H1 (cell line): ENCODE measurements around the gene TCERG1. TPM values are rescaled to one million over a fixed set of nuclear protein-coding genes. Genes with fewer than 3 reads are reported as not detected.

ENCODE experiments used
- CTCF ChIA-PET: fragments of 300-600 bp; sonication (Branson Sonifier 250); formaldehyde crosslinking; loops from one replicate; lab custom pipeline; 2021; ENCODE audit not compliant: partially characterized antibody; lab: Charles Lee
- POLR2A ChIA-PET: fragments of 300-600 bp; sonication (Branson Sonifier 250); formaldehyde crosslinking; loops from one replicate; lab custom pipeline; 2021; ENCODE audit warnings: inconsistent platforms; ENCODE audit not compliant: partially characterized antibody; lab: Charles Lee
- DNase-seq, 2 experiments: peaks; one replicate each; pipeline versions ENCODE4 v3.0.0 to v3.0.0-alpha.2; 2010 to 2022; ENCODE audit warnings: low spot score in 2 of 2, low read depth in 1 of 2, mixed read lengths in 1 of 2
- FAIRE-seq: peaks from 2 replicates; lab custom pipeline; 2011; peaks lifted over from hg19 to GRCh38; lab: Jason Lieb, UNC
- H2AFZ ChIP-seq: 2 replicates; pipeline ENCODE4 v1.8.1; 2012; ENCODE audit warnings: low read length, inconsistent platforms
- H2AK5ac ChIP-seq: 2 replicates; pipeline ENCODE4 v1.6.1; 2013; ENCODE audit warnings: low read depth, low read length
- H2BK120ac ChIP-seq: replicated peaks from 2 replicates; pipeline ENCODE3; 2013; ENCODE audit warnings: low read depth, low read length, inconsistent platforms
- H2BK12ac ChIP-seq: 2 replicates; pipeline ENCODE4 v1.6.1; 2013; ENCODE audit warnings: low read depth, low read length
- H2BK15ac ChIP-seq: 2 replicates; pipeline ENCODE4 v1.6.1; 2013; ENCODE audit warnings: low read length
- H2BK20ac ChIP-seq: 2 replicates; pipeline ENCODE4 v1.6.1; 2013; ENCODE audit warnings: low read length
- H2BK5ac ChIP-seq: 2 replicates; pipeline ENCODE4 v1.6.1; 2013; ENCODE audit warnings: low read depth, low read length
- H3K14ac ChIP-seq: 2 replicates; pipeline ENCODE4 v1.6.1; 2013; ENCODE audit warnings: inconsistent platforms; ENCODE audit not compliant: insufficient read length
- H3K18ac ChIP-seq: 2 replicates; pipeline ENCODE4 v1.6.1; 2013; ENCODE audit warnings: low read length; ENCODE audit errors: extremely low read depth
- H3K23ac ChIP-seq: 2 replicates; pipeline ENCODE4 v1.6.1; 2013; ENCODE audit warnings: inconsistent platforms; ENCODE audit not compliant: insufficient read length
- H3K23me2 ChIP-seq: 2 replicates; pipeline ENCODE4 v1.6.1; 2013; ENCODE audit warnings: low read depth, low read length
- H3K27ac ChIP-seq: 2 replicates; pipeline ENCODE4 v1.6.1; 2011; ENCODE audit warnings: low read depth, low read length, inconsistent platforms
- H3K27me3 ChIP-seq, 4 experiments: replicated peaks in 1 of 4; 1 replicate in 1 of 4; 2 replicates in 3 of 4; pipeline versions ENCODE4 v1.6.1 to v1.8.1; 2011 to 2013; ENCODE audit warnings: low read length in 3 of 4, mild to moderate bottlenecking in 3 of 4, inconsistent platforms in 2 of 4, mixed read lengths in 2 of 4, moderate library complexity in 1 of 4; ENCODE audit not compliant: control insufficient read depth in 3 of 4, insufficient read depth in 3 of 4; ENCODE audit errors: extremely low read depth in 1 of 4
- H3K36me3 ChIP-seq, 4 experiments: 2 replicates each; pipeline versions ENCODE4 v1.6.1 to v1.8.1; 2011 to 2013; ENCODE audit warnings: mild to moderate bottlenecking in 4 of 4, low read length in 3 of 4, moderate library complexity in 2 of 4, control low read depth in 1 of 4, inconsistent platforms in 1 of 4; ENCODE audit not compliant: insufficient read depth in 4 of 4, control insufficient read depth in 2 of 4
- H3K4ac ChIP-seq: replicated peaks from 2 replicates; pipeline ENCODE3; 2013; ENCODE audit warnings: low read length, low read depth, mixed read lengths, inconsistent platforms; ENCODE audit not compliant: insufficient read length
- H3K4me1 ChIP-seq, 4 experiments: replicated peaks in 1 of 4; 1 replicate in 1 of 4; 2 replicates in 3 of 4; pipeline versions ENCODE4 v1.6.1 to v1.8.1; 2011 to 2013; ENCODE audit warnings: low read length in 3 of 4, inconsistent platforms in 2 of 4, mixed read lengths in 1 of 4; ENCODE audit not compliant: insufficient read depth in 4 of 4, control insufficient read depth in 3 of 4
- H3K4me2 ChIP-seq, 2 experiments: 2 replicates each; pipeline versions ENCODE4 v1.6.1 to v1.8.1; 2011 to 2013; ENCODE audit warnings: low read depth in 2 of 2, low read length in 2 of 2, control low read depth in 1 of 2, inconsistent platforms in 1 of 2, mild to moderate bottlenecking in 1 of 2; ENCODE audit not compliant: insufficient read depth in 1 of 2
- H3K4me3 ChIP-seq, 4 experiments: fragments of 200-600, 300-600 bp in 1 of 4; sonication (generic), shearing (Covaris generic), sonication (Bioruptor Twin) in 1 of 4; 2 replicates each; pipeline versions ENCODE4 v1.5.1 to v1.8.1; 2011 to 2016; ENCODE audit warnings: low read length in 4 of 4, low read depth in 3 of 4, control low read depth in 2 of 4, inconsistent platforms in 2 of 4, mild to moderate bottlenecking in 2 of 4, mixed read lengths in 1 of 4, moderate library complexity in 1 of 4; ENCODE audit not compliant: insufficient read depth in 2 of 4; ENCODE audit errors: extremely low read depth in 1 of 4
- H3K56ac ChIP-seq: replicated peaks from 2 replicates; pipeline ENCODE3; 2013; ENCODE audit warnings: low read depth, mild to moderate bottlenecking, mixed read lengths, low read length, inconsistent platforms; ENCODE audit not compliant: insufficient read length
- H3K79me1 ChIP-seq: 2 replicates; pipeline ENCODE4 v1.6.1; 2013; ENCODE audit warnings: low read depth, low read length, control low read depth
- H3K79me2 ChIP-seq, 2 experiments: 2 replicates each; pipeline versions ENCODE4 v1.6.1 to v1.8.1; 2012 to 2013; ENCODE audit warnings: low read length in 2 of 2, mild to moderate bottlenecking in 2 of 2, inconsistent platforms in 1 of 2; ENCODE audit not compliant: insufficient read depth in 2 of 2, control insufficient read depth in 1 of 2
- H3K9ac ChIP-seq, 4 experiments: replicated peaks in 1 of 4; 1 replicate in 1 of 4; 2 replicates in 3 of 4; pipeline versions ENCODE4 v1.6.1 to v1.8.1; 2011 to 2013; ENCODE audit warnings: low read depth in 3 of 4, low read length in 3 of 4, control low read depth in 2 of 4, mild to moderate bottlenecking in 2 of 4, moderate library complexity in 2 of 4, inconsistent platforms in 1 of 4; ENCODE audit errors: extremely low read depth in 1 of 4
- H3K9me3 ChIP-seq, 2 experiments: 2 replicates each; pipeline versions ENCODE4 v1.6.1 to v1.8.1; 2012 to 2013; ENCODE audit warnings: mild to moderate bottlenecking in 2 of 2, moderate library complexity in 2 of 2, control low read depth in 1 of 2, inconsistent platforms in 1 of 2, low read depth in 1 of 2, low read length in 1 of 2, mixed read lengths in 1 of 2; ENCODE audit not compliant: insufficient read depth in 2 of 2
- H4K20me1 ChIP-seq, 2 experiments: replicated peaks in 1 of 2; 2 replicates each; pipeline versions ENCODE3 to v1.8.1; 2011 to 2013; ENCODE audit warnings: inconsistent platforms in 2 of 2, low read length in 2 of 2, mild to moderate bottlenecking in 1 of 2; ENCODE audit not compliant: insufficient read depth in 2 of 2, control insufficient read depth in 1 of 2
- H4K5ac ChIP-seq: 2 replicates; pipeline ENCODE4 v1.6.1; 2013; ENCODE audit warnings: low read length, low read depth, mixed read lengths, inconsistent platforms; ENCODE audit not compliant: insufficient read length
- H4K8ac ChIP-seq: 2 replicates; pipeline ENCODE4 v1.8.0; 2013; ENCODE audit warnings: mild to moderate bottlenecking, moderate library complexity, low read length, inconsistent platforms; ENCODE audit not compliant: insufficient read depth; ENCODE audit errors: extremely low read depth
- H4K91ac ChIP-seq: replicated peaks from 2 replicates; pipeline ENCODE3; 2013; ENCODE audit warnings: low read length, mixed read lengths, inconsistent platforms; ENCODE audit not compliant: insufficient read length
- CREB1 ChIP-seq: IDR thresholded peaks from 2 replicates; pipeline ENCODE4 v1.6.1; 2012; ENCODE audit warnings: inconsistent platforms
- GABPA ChIP-seq: IDR thresholded peaks from 2 replicates; pipeline ENCODE4 v1.6.1; 2011; ENCODE audit warnings: mild to moderate bottlenecking, low read length, moderate library complexity, borderline replicate concordance; ENCODE audit not compliant: insufficient read depth
- JUND ChIP-seq: IDR thresholded peaks from 2 replicates; pipeline ENCODE4 v1.6.1; 2011; ENCODE audit warnings: mild to moderate bottlenecking, improper control_type of control experiment, low read length
- WGBS, 2 experiments: shearing (Covaris generic) in 1 of 2; methylation state at CpG; one replicate each; pipeline versions ENCODE4 v1.1.6 to v1.1.7; 2013 to 2015; ENCODE audit warnings: low lambda C conversion rate in 2 of 2, mixed read lengths in 2 of 2, inconsistent platforms in 1 of 2, low coverage in 1 of 2, missing lambda C conversion rate in 1 of 2; ENCODE audit not compliant: insufficient replicate concordance in 2 of 2, insufficient coverage in 1 of 2, insufficient read length in 1 of 2; ENCODE audit errors: extremely low coverage in 1 of 2, missing lambda C conversion rate in 1 of 2; 5-methylcytosine and 5-hydroxymethylcytosine counted together
- polyA plus RNA-seq, 7 experiments: library from polyadenylated mRNA; depleted of rRNA in 3 of 7; stranded (reverse) in 5 of 7; unstranded in 2 of 7; fragments of >200 nt in 5 of 7; fragments of 200-250 nt in 2 of 7; gene quantifications; 1 replicate in 5 of 7; 2 replicates in 1 of 7; 4 replicates in 1 of 7; pipeline versions ENCODE4 v1.2.1 to v1.2.3, GENCODE V29; 2011 to 2013; ENCODE audit warnings: missing spikeins in 2 of 7, mixed read lengths in 2 of 7
- total RNA-seq: library from RNA; stranded (reverse); fragmentation: NEBNext Ultra II Directional; extraction: Animal tissue kit (Norgen Biotek cat#: 25700); gene quantifications from 2 replicates; pipeline ENCODE4 v1.2.1, GENCODE V29; 2021

Gene TCERG1
- total and polyA plus RNA-seq, 2 of the 8 experiments (the other 6 are each of a cell fraction or from before 2014, with no cell fraction given) = 105 to 122 TPM

DNA sequence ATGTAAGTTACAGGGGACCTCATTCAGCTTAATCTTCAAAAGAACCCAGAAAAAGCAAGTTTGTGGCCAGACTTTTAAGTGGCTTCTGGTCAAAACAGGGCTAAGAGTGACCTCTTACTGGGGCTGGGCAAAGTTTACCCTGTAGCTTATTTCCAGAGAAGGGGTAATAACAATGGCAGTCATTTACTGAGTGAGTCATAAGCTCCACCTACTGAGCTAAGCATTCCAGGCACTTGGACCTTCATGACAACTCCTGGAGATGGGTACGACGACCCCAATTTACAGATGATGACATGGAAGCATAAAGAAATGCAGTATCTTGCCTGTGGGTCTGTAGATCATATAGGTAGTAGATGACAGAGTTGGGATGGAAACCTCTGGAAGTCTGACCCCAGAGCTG, 73.6 kb downstream of the TCERG1 start:
- no peak overlapping the region for H3K56ac ChIP-seq
- no peak overlapping the region for H2BK120ac ChIP-seq
- no peak overlapping the region for H2BK20ac ChIP-seq
- no peak overlapping the region for H3K4me3 ChIP-seq
- H3K23me2 ChIP-seq = no peaks in the 10 kb centered on the region
- H3K14ac ChIP-seq = no peak overlapping the region
- POLR2A ChIA-PET = no interaction called here
- no peak overlapping the region for H2BK12ac ChIP-seq
- TF ChIP-seq JUND (peak; percentile 55; the same call in 1 of the 2 replicates), GABPA (no peak), CREB1 (no peak)
- TF ChIP-seq, all 59 proteins: peak for 1
- H2BK15ac ChIP-seq = no peak overlapping the region
- H3K4me2 ChIP-seq = no peak overlapping the region
- H3K79me1 ChIP-seq = no peaks in the 10 kb centered on the region
- H3K27me3 ChIP-seq = no peaks in the 10 kb centered on the region
- H4K8ac ChIP-seq = no peak overlapping the region
- H2AK5ac ChIP-seq = no peak overlapping the region
- peaks cover 0 to 4% (median 0%) of the 10 kb centered on the region in 4 experiments; a peak in 1 of 7 replicates for H3K4me1 ChIP-seq
- H3K27ac ChIP-seq = no peak overlapping the region
- H3K36me3 ChIP-seq = no peaks in the 10 kb centered on the region
- CTCF ChIA-PET = interaction anchor here (0.6 to 2.9 kb wide), 12 partner anchors 8 to 668 kb away, joined by 3 to 19 read pairs (median 4); no protein-coding TSS in a partner anchor
- FAIRE-seq (peak; percentile 19), DNase-seq (no peak)
- WGBS, 2 experiments = 78% methylated on average over 2 of the region's 2 CpGs; no CpG with 5 or more reads in 1 of the 2 experiments
- H2AFZ ChIP-seq = no peak overlapping the region
- H3K9me3 ChIP-seq = no peaks in the 10 kb centered on the region
- H3K79me2 ChIP-seq = no peaks in the 10 kb centered on the region
- H2BK5ac ChIP-seq = no peak overlapping the region
- H4K5ac ChIP-seq = no peak overlapping the region
- H3K18ac ChIP-seq = no peak overlapping the region
- H4K20me1 ChIP-seq = no peaks in the 10 kb centered on the region
- H3K23ac ChIP-seq = no peak overlapping the region
- H3K9ac ChIP-seq = no peak overlapping the region
- H4K91ac ChIP-seq = no peak overlapping the region
- no peak overlapping the region for H3K4ac ChIP-seq
